Retina (tissue), 1 donor: ENCODE measurements around the gene GLI1.
"Not testable (repeated sequence)": the region's sequence is repeated elsewhere in the genome, so short reads cannot be mapped to it uniquely, and the experiment has no call there.

Experiments used
- DNase-seq: peaks from one replicate; pipeline ENCODE4 v3.0.0-alpha.2; 2016

GLI1 gene

DNA sequence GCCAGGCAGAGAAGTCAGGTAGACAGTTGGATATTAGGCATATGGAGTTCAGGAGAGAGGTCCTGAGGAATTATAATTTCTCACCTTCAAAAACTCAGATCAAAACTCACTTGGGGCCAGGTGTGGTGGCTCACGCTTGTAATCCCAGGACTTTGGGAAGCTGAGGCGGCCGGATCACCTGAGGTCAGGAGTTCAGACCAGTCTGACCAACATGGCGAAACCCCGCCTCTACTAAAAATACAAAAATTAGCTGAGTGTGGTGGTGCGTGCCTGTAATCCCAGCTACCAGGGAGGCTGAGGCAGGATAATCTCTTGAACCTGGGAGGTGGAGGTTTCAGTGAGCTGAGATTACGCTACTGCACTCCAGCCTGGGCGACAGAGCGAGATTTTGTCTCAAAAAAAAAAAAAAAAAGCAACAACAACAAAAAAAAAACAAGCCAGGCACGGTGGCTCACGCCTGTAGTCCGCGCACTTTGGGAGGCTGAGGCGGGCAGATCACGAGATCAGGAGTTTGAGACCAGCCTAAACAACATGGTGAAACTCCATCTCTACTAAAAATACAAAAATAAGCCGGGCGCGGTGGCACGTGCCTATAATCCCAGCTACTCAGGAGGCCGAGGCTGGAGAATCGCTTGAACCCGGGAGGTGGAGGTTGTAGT lies 42.9 kb downstream of the GLI1 start:
- DNase-seq: not testable (repeated sequence)

DNA sequence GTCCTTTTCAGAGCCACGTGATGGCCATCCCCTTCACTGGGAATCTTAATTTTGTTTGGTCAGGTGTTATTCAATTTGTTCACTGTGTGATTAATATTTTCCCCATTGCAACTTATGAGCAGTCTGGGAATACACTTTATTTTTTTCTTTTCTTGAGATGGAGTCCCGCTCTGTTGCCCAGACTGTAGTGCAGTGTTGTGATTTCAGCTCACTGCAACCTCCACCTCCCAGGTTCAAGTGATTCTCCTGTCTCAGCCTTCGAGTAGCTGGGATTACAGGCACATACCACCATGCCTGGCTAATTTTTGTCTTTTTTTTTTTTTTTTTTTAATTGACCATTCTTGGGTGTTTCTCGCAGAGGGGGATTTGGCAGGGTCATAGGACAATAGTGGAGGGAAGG lies 47.0 kb downstream of the GLI1 start:
- not testable (repeated sequence) for DNase-seq

- not testable (repeated sequence) for DNase-seq
These were observed 48.2 kb downstream of the GLI1 start for GRCh38 chr12:57507796-57508195.

GRCh38 chr12:57511161-57511560 lies 51.6 kb downstream of the GLI1 start:
- DNase-seq: no peak

- DNase-seq: no peak
These were observed 52.2 kb downstream of the GLI1 start for GRCh38 chr12:57511588-57512325.

DNA sequence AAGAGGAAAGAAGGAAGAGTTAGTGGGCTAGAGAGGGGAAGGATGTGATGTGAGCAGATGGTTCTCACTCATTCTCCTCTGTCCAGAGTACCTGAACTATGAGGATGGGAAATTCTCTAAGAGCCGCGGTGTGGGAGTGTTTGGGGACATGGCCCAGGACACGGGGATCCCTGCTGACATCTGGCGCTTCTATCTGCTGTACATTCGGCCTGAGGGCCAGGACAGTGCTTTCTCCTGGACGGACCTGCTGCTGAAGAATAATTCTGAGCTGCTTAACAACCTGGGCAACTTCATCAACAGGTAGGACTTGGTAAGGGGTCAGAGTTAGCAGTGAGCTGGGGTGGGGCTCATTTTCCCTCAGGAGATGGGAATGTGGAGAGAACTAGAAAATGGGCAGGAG lies 53.1 kb downstream of the GLI1 start:
- DNase-seq: no peak

GRCh38 chr12:57513266-57513665 lies 53.7 kb downstream of the GLI1 start:
- no peak for DNase-seq

- not testable (repeated sequence) for DNase-seq
These were observed 54.1 kb downstream of the GLI1 start for GRCh38 chr12:57513677-57514076.

DNA sequence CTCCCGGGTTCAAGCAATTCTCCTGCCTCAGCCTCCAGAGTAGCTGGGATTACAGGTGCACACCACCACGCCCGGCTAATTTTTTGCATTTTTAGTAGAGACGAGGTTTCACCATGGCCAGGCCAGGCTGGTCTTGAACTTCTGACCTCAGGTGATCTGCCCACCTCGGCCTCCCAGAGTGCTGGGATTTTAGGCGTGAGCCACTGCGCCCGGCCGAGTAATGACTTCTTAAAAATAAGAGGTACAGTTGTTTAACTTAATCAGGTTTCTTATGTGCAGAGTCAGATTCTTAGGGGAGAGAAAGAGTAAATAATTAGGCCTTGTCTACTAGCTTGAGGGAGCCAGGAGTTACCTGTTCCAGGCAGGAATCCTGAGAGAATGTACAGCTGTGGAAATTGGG lies 54.7 kb downstream of the GLI1 start:
- DNase-seq: not testable (repeated sequence)

DNA sequence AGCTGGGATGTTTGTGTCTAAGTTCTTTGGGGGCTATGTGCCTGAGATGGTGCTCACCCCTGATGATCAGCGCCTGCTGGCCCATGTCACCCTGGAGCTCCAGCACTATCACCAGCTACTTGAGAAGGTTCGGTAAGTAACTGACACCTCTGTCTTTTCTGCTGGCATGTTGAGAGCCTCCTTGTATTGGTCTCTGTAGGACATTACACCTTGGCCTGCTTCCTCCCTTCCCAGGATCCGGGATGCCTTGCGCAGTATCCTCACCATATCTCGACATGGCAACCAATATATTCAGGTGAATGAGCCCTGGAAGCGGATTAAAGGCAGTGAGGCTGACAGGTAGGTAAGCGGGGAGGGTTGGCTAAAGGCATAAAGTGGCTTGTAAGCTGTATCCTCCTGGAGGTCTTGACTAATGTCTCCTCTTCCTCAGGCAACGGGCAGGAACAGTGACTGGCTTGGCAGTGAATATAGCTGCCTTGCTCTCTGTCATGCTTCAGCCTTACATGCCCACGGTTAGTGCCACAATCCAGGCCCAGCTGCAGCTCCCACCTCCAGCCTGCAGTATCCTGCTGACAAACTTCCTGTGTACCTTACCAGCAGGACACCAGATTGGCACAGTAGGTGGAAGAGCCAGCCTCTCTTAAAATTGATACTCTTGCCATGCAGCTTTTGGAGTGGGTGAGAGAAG lies 55.3 kb downstream of the GLI1 start:
- no peak for DNase-seq

GRCh38 chr12:57515408-57515933 lies 55.9 kb downstream of the GLI1 start:
- no peak for DNase-seq

- no peak for DNase-seq
These were observed 56.5 kb downstream of the GLI1 start for GRCh38 chr12:57515934-57516541.

- DNase-seq: no peak
These were observed 57.1 kb downstream of the GLI1 start for GRCh38 chr12:57516617-57517153.

DNA sequence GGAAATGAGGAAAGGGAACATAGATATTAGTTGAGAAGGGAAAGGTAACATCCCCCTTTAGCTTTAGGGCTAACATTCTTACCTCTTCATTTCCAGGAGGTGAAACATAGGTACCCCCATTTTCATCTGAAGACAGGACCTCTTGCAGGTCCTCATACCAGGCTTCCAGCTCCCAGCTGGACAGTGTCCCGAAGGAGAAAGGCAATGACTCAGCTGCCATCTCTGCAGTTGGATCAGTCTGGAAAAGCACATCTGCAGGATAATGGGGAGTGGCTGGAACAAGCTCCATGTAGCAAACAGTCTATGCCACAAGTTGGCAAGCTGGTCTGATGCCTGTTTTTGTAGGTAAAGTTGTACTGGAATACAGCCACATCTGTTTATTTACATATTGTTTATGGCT lies 57.6 kb downstream of the GLI1 start:
- DNase-seq: no peak

DNA sequence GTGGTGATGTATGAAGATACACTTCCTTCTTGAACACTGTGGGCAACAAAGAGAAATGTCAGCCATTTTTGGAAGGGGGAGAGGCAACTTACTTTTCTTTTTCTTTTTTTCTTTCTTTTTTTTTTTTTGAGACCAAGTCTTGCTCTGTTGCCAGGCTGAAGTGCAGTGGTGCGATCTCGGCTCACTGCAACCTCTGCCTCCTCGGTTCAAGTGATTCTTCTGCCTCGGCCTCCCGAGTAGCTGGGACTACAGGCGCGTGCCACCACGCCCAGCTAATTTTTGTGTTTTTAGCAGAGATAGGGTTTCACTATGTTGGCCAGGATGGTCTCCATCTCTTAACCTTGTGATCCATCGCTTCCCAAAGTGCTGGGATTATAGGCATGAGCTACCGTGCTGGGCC lies 58.1 kb downstream of the GLI1 start:
- DNase-seq: not testable (repeated sequence)

GRCh38 chr12:57518176-57518919 lies 58.8 kb downstream of the GLI1 start:
- DNase-seq: no peak

GRCh38 chr12:57518920-57519795 lies 59.6 kb downstream of the GLI1 start:
- no peak for DNase-seq

- no peak for DNase-seq
These were observed 60.1 kb downstream of the GLI1 start for GRCh38 chr12:57519796-57520052.

GRCh38 chr12:57520053-57520818 lies 60.7 kb downstream of the GLI1 start, which contains the start of gene DDIT3:
TSS of gene DDIT3 (minus strand) at chr12:57520514. CDS start at chr12:57517406, 3,108 bp downstream.
- peak; percentile 97 for DNase-seq

- DNase-seq: no peak
These were observed 62.0 kb downstream of the GLI1 start for GRCh38 chr12:57521525-57522010.
